Trophoblast cell (in vitro differentiated cells and primary cell): ENCODE results near the gene MTAP.

Experiments
- DNase-seq, 2 donors: peaks; one replicate each; pipeline ENCODE4 v3.0.0-alpha.2; 2016
- H2AFZ ChIP-seq: 2 replicates; pipeline ENCODE4 v1.6.1; 2013; ENCODE audit warnings: low read length, moderate library complexity, mild to moderate bottlenecking; ENCODE audit not compliant: insufficient read depth, poor library complexity
- H2AK5ac ChIP-seq: 2 replicates; pipeline ENCODE4 v1.6.1; 2013; ENCODE audit warnings: mild to moderate bottlenecking, low read length
- H2BK120ac ChIP-seq: 2 replicates; pipeline ENCODE4 v1.6.1; 2013; ENCODE audit warnings: low read length, mild to moderate bottlenecking, moderate library complexity; ENCODE audit not compliant: insufficient read depth, poor library complexity
- H2BK12ac ChIP-seq: 2 replicates; pipeline ENCODE4 v1.6.1; 2013; ENCODE audit warnings: mild to moderate bottlenecking, low read length, moderate library complexity
- H2BK5ac ChIP-seq: 2 replicates; pipeline ENCODE4 v1.6.1; 2013; ENCODE audit warnings: low read length, low read depth, moderate library complexity, mild to moderate bottlenecking; ENCODE audit not compliant: poor library complexity
- H3K14ac ChIP-seq: 2 replicates; pipeline ENCODE4 v1.6.1; 2013; ENCODE audit warnings: mild to moderate bottlenecking, low read length
- H3K18ac ChIP-seq: 2 replicates; pipeline ENCODE4 v1.6.1; 2013; ENCODE audit warnings: mild to moderate bottlenecking, low read length
- H3K23ac ChIP-seq: 2 replicates; pipeline ENCODE4 v1.6.1; 2013; ENCODE audit warnings: low read length
- H3K27ac ChIP-seq: 2 replicates; pipeline ENCODE4 v1.5.1; 2013; ENCODE audit warnings: low read depth, mild to moderate bottlenecking, inconsistent platforms, low read length, moderate library complexity
- H3K27me3 ChIP-seq: 2 replicates; pipeline ENCODE4 v1.6.1; 2013; ENCODE audit warnings: inconsistent platforms, mild to moderate bottlenecking, low read length, moderate library complexity; ENCODE audit not compliant: insufficient read depth
- H3K36me3 ChIP-seq, 2 experiments: 1 replicate in 1 of 2; 2 replicates in 1 of 2; pipeline ENCODE4 v1.6.1; 2013; ENCODE audit warnings: low read length in 2 of 2, mild to moderate bottlenecking in 2 of 2, moderate library complexity in 1 of 2; ENCODE audit not compliant: insufficient read depth in 2 of 2, control insufficient read depth in 1 of 2
- H3K4ac ChIP-seq: 2 replicates; pipeline ENCODE4 v1.6.1; 2013; ENCODE audit warnings: low read depth, mild to moderate bottlenecking, low read length, moderate library complexity
- H3K4me1 ChIP-seq, 2 experiments: 1 replicate in 1 of 2; 2 replicates in 1 of 2; pipeline ENCODE4 v1.6.1; 2013; ENCODE audit warnings: low read length in 2 of 2, mild to moderate bottlenecking in 2 of 2, moderate library complexity in 1 of 2; ENCODE audit not compliant: insufficient read depth in 2 of 2, control insufficient read depth in 1 of 2
- H3K4me2 ChIP-seq: 2 replicates; pipeline ENCODE4 v1.6.1; 2013; ENCODE audit warnings: inconsistent platforms, mild to moderate bottlenecking, low read length, moderate library complexity
- H3K4me3 ChIP-seq: 2 replicates; pipeline ENCODE4 v1.5.1; 2013; ENCODE audit warnings: mild to moderate bottlenecking, low read depth, low read length, inconsistent platforms
- H3K79me1 ChIP-seq: one replicate; pipeline ENCODE4 v1.6.1; 2013; ENCODE audit warnings: low read length
- H3K79me2 ChIP-seq: 2 replicates; pipeline ENCODE4 v1.6.1; 2013; ENCODE audit warnings: low read length, mild to moderate bottlenecking; ENCODE audit not compliant: control insufficient read depth, insufficient read depth, poor library complexity
- H3K9ac ChIP-seq: 2 replicates; pipeline ENCODE4 v1.6.1; 2013; ENCODE audit warnings: mild to moderate bottlenecking, low read length
- H3K9me3 ChIP-seq: 2 replicates; pipeline ENCODE4 v1.6.1; 2013; ENCODE audit warnings: low read depth, mild to moderate bottlenecking, control low read depth, inconsistent platforms, low read length; ENCODE audit not compliant: insufficient read depth
- H4K12ac ChIP-seq: 2 replicates; pipeline ENCODE4 v1.6.1; 2013; ENCODE audit warnings: low read depth, mild to moderate bottlenecking, low read length, moderate library complexity
- H4K8ac ChIP-seq: 2 replicates; pipeline ENCODE4 v1.6.1; 2013; ENCODE audit warnings: low read depth, mild to moderate bottlenecking, low read length, moderate library complexity
- H4K91ac ChIP-seq: one replicate; pipeline ENCODE4 v1.6.1; 2013; ENCODE audit warnings: low read depth, mild to moderate bottlenecking, low read length, moderate library complexity
- WGBS: extraction: QIAGEN DNeasy Blood & Tissue Kit; methylation state at CpG from one replicate; pipeline ENCODE4 v1.1.7; 2013; ENCODE audit warnings: missing lambda C conversion rate; ENCODE audit not compliant: insufficient read length, insufficient coverage; ENCODE audit errors: extremely low coverage; 5-methylcytosine and 5-hydroxymethylcytosine counted together

The MTAP gene

GRCh38 chr9:21795483-21795882 lies 7.0 kb upstream of the MTAP start:
- Histone ChIP-seq H3K9ac (no peak overlapping the region), H3K4ac (no peak overlapping the region), H3K27me3 (no peaks in the 10 kb centered on the region), H3K23ac (no peak overlapping the region), H3K79me2 (no peaks in the 10 kb centered on the region), H3K18ac (no peak overlapping the region), H2BK120ac (no peak overlapping the region), H2BK12ac (no peak overlapping the region), H3K36me3 (no peaks in the 10 kb centered on the region), H3K9me3 (no peaks in the 10 kb centered on the region), H2BK5ac (no peak overlapping the region), H4K12ac (no peak overlapping the region), H3K27ac (no peak overlapping the region), H3K14ac (no peak overlapping the region), H3K4me3 (no peak overlapping the region), H2AK5ac (no peak overlapping the region), H3K79me1 (no peaks in the 10 kb centered on the region), H3K4me1 (no peaks in the 10 kb centered on the region), H2AFZ (no peak overlapping the region), H4K91ac (no peak overlapping the region), H4K8ac (no peak overlapping the region), H3K4me2 (no peak overlapping the region)
- DNase-seq: no peak
- WGBS: no CpG with 5 or more reads among the region's 2 CpGs

DNA sequence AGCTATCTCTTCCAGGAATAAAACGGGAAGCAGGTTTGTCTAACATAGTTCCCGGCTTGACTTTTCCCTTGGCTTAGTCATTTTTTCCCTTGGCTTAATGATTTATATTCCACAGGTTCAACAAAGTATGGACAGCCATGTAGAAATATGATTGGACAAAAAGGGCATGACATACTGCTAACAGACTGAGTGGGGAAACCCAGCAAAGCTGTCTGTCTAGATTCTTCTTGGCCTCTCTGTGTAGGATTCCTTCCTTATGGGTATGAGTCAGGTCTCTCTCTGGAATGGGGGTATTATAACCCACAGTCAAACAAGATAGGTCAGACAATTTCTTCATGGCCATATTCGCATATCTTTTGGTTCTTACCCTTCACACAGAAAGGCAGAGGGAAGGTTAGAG lies 5.7 kb upstream of the MTAP start:
- Histone ChIP-seq H4K91ac (no peak overlapping the region), H3K18ac (no peak overlapping the region), H2BK12ac (no peak overlapping the region), H3K4me1 (peaks cover 2 to 5% of the 10 kb centered on the region in 2 experiments), H3K4me3 (no peak overlapping the region), H3K23ac (no peak overlapping the region), H2AFZ (no peak overlapping the region), H3K14ac (no peak overlapping the region), H4K8ac (no peak overlapping the region), H3K4ac (no peak overlapping the region), H2BK5ac (no peak overlapping the region), H3K4me2 (no peak overlapping the region), H2BK120ac (no peak overlapping the region), H3K9me3 (no peaks in the 10 kb centered on the region), H3K79me1 (peaks cover 4% of the 10 kb centered on the region), H3K9ac (no peak overlapping the region), H3K27ac (peak overlapping the region; percentile 26), H3K27me3 (no peaks in the 10 kb centered on the region), H3K36me3 (no peaks in the 10 kb centered on the region), H2AK5ac (no peak overlapping the region), H3K79me2 (peaks cover 3% of the 10 kb centered on the region), H4K12ac (no peak overlapping the region)
- peak; percentile 87 to 94 for DNase-seq
- no CpG with 5 or more reads among the region's 3 CpGs for WGBS

DNA sequence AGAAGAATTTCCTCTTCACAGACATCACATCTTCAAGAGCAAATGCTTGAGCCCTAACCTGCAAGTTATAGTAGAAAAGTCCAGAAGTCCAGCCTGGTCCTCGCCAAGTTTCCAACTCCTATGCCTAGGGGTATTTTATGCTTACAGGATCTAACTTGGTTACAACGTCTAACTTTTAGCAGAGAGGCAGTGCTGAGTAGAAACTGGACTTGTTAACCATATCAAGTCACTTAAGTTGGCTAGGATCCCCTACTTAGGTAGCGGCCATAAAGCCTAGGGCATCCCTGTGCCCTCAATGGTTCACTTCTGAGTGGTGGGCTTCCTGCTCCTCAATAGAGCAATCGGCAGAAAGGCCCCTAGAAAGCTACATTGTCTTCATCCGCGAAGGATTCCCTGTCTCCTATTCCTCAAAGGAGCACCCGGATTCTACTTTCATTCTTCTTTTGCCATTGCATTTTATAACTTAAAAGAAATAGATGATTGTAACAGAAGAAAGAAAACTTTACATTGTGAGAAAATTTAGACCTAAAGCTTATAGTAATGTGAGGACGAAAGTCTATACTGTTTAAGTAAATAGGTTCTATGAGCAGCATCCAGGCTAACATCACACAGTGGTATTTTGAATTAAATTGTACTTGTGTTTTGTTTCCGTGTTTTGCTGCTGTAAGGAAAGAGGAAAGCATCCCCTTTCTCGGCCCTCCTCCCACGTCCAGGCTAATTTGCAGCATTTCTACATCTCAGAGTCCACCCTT lies 1.3 kb upstream of the MTAP start:
- DNase-seq: no peak
- H3K9ac ChIP-seq: no peak overlapping the region
- H3K79me2 ChIP-seq: peaks cover 18% of the 10 kb centered on the region
- H3K27ac ChIP-seq: no peak overlapping the region
- H3K23ac ChIP-seq: no peak overlapping the region
- H3K36me3 ChIP-seq: peaks cover 2 to 5% of the 10 kb centered on the region in 2 experiments
- peak overlapping the region; percentile 74 for H2AK5ac ChIP-seq
- peaks cover 4 to 14% of the 10 kb centered on the region in 2 experiments for H3K4me1 ChIP-seq
- no peak overlapping the region for H2BK5ac ChIP-seq
- H4K8ac ChIP-seq: peak overlapping the region; percentile 95
- peak overlapping the region; percentile 67 for H3K14ac ChIP-seq
- no peaks in the 10 kb centered on the region for H3K9me3 ChIP-seq
- H2BK12ac ChIP-seq: peak overlapping the region; percentile 23
- no peaks in the 10 kb centered on the region for H3K27me3 ChIP-seq
- peak overlapping the region; percentile 66 for H2AFZ ChIP-seq
- H3K4me2 ChIP-seq: peak overlapping the region; percentile 59
- peak overlapping the region; percentile 40 for H4K12ac ChIP-seq
- WGBS: no CpG with 5 or more reads among the region's 11 CpGs
- H4K91ac ChIP-seq: peak overlapping the region; percentile 94
- H3K79me1 ChIP-seq: peaks cover 17% of the 10 kb centered on the region
- H3K18ac ChIP-seq: peak overlapping the region; percentile 86
- peak overlapping the region; percentile 7 for H3K4ac ChIP-seq
- no peak overlapping the region for H3K4me3 ChIP-seq
- H2BK120ac ChIP-seq: peak overlapping the region; percentile 54

GRCh38 chr9:21801683-21802417 lies 586 bp upstream of the MTAP start:
- peak overlapping the region; percentile 7 for H3K4ac ChIP-seq
- peak overlapping the region; percentile 93 for H3K27ac ChIP-seq
- H2BK12ac ChIP-seq: peak overlapping the region; percentile 37

More at GRCh38 chr9:21801683-21802417, 586 bp upstream of the MTAP start:
- H2AFZ ChIP-seq: peak overlapping the region; percentile 66
- peak overlapping the region; percentile 59 for H3K4me2 ChIP-seq
- peak overlapping the region; percentile 72 for H3K4me3 ChIP-seq
- peaks cover 2 to 7% of the 10 kb centered on the region in 2 experiments for H3K36me3 ChIP-seq
- H3K27me3 ChIP-seq: no peaks in the 10 kb centered on the region
- peak; percentile 94 to 97 for DNase-seq
- peak overlapping the region; percentile 54 for H2BK120ac ChIP-seq
- H3K79me2 ChIP-seq: peaks cover 21% of the 10 kb centered on the region
- H3K18ac ChIP-seq: peak overlapping the region; percentile 86
- no CpG with 5 or more reads among the region's 37 CpGs for whole genome bisulfite sequencing
- H3K4me1 ChIP-seq: peaks cover 4 to 14% of the 10 kb centered on the region in 2 experiments
- H4K91ac ChIP-seq: peak overlapping the region; percentile 94
- H3K23ac ChIP-seq: no peak overlapping the region
- H2BK5ac ChIP-seq: peak overlapping the region; percentile 74
- peak overlapping the region; percentile 67 for H3K14ac ChIP-seq
- peaks cover 17% of the 10 kb centered on the region for H3K79me1 ChIP-seq
- H2AK5ac ChIP-seq: no peak overlapping the region
- H4K12ac ChIP-seq: peak overlapping the region; percentile 54
- H3K9ac ChIP-seq: peak overlapping the region; percentile 88
- H4K8ac ChIP-seq: peak overlapping the region; percentile 95
- H3K9me3 ChIP-seq: no peaks in the 10 kb centered on the region
